GM20000 (cell line): ENCODE results near the gene MIA.

Experiments used
- DNase-seq: peaks from one replicate; pipeline ENCODE4 v3.0.0; 2012; ENCODE audit warnings: low spot score
- CTCF ChIP-seq: IDR thresholded peaks from 2 replicates; pipeline ENCODE4 v1.5.1; 2012; ENCODE audit warnings: mild to moderate bottlenecking, control low read depth; ENCODE audit errors: extremely low read depth, missing control alignments

MIA gene

GRCh38 chr19:40752257-40752781, 23.0 kb upstream of the MIA start:
- no peak for TF ChIP-seq CTCF
- no peak for DNase-seq

- TF ChIP-seq CTCF: no peak
- DNase-seq: no peak
Measured at GRCh38 chr19:40754611-40755247, 20.6 kb upstream of the MIA start.

GRCh38 chr19:40755248-40755624, 20.1 kb upstream of the MIA start:
- DNase-seq: no peak
- TF ChIP-seq CTCF: no peak

- TF ChIP-seq CTCF: no peak
- no peak for DNase-seq
Measured at GRCh38 chr19:40755791-40756190, 19.5 kb upstream of the MIA start.

GRCh38 chr19:40756502-40757110, 18.7 kb upstream of the MIA start:
- no peak for DNase-seq
- no peak for TF ChIP-seq CTCF

- DNase-seq: no peak
- TF ChIP-seq CTCF: no peak
Measured at GRCh38 chr19:40758491-40758890, 16.8 kb upstream of the MIA start.

GRCh38 chr19:40759352-40759751, 16.0 kb upstream of the MIA start:
- no peak for TF ChIP-seq CTCF
- DNase-seq: no peak
